GOT3 (cell line): ENCODE measurements around the gene INPP4B.
"Not testable (repeated sequence)": the region's sequence is repeated elsewhere in the genome, so short reads cannot be mapped to it uniquely, and the experiment has no call there.

ENCODE experiments used
- DNase-seq: peaks from one replicate; lab custom pipeline; 2025; ENCODE audit warnings: mixed read lengths; lab: John Stamatoyannopoulos, UW

Gene INPP4B

DNA sequence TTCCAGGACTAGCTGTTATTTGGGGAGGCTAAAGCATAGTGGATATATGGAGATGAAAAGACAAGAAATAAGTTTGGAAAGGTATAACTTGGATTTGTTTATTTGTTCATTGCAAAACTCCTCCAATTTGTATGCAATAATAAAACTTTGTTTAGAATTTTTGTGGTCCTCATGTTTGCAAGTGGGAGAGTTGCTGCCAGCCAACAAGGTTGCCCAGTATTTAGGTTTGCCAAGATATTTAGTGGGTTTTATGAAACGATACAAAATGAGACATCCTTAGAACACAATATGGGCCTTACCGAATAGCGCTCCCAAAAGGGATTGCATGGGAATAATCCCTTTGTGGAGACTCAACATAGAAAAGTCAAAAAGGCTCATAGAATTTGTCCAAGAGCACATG lies 162.1 kb downstream of the INPP4B start:
- DNase-seq: no peak

DNA sequence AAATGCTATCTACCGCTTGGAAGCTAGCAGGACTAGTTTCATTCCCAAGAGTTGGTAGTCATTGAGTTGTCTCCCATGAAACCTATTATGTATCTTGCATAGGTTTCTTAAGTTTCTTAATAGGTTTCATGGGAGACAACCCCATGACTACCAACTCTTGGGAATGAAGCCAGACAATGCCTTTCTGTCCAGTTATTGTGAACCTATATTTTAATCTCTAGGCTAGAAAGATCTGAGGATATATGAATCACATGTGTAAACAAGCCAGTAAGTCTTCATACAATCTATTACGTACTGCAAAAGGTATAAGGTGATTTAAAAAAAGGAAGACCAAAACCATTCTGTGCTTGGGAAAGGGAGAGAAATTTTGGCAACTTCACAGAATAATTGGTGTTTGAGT lies 162.6 kb downstream of the INPP4B start:
- no peak for DNase-seq

- DNase-seq: no peak
These were observed 174.6 kb downstream of the INPP4B start for GRCh38 chr4:142671516-142671915.

- no peak for DNase-seq
These were observed 182.3 kb downstream of the INPP4B start for GRCh38 chr4:142663828-142664227.

DNA sequence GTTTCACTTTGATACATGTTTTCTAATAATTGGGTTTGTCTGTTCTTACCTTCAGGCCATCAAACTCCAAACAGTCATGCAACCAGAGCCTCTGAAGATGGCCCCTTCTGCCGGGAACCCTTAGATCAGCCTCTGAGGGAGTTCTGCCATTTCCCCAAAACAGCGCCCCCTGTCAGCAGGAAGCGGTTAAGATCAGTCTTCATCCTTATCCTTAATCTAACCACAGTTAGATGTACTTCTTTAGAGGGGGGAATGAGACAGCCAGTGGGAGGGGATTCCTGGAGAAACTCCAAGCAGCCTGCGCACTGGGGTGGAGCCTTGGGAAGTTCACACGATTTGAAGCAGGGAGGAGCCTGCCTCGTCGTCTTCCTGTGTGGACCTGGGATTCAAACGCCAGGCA lies 185.4 kb downstream of the INPP4B start:
- no peak for DNase-seq

GRCh38 chr4:142656178-142656577 lies 189.9 kb downstream of the INPP4B start:
- no peak for DNase-seq

DNA sequence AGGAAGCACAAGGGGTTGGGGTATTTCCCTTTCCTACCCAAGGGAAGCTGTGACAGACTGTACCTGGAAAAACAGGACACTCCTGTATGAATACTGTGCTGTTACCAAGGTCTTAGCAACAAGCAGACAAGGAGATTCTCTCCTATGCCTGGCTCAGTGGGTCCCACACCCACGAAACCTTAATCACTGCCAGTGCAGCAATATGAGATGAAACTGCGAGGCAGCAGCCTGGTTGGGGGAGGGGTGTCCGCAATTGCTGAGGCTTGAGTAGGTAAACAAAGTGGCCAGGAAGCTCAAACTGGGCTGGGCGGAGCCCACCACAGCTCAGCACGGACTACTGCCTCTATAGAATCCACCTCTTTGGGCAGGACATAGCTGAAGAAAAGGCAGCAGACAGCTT lies 197.7 kb downstream of the INPP4B start:
- no peak for DNase-seq

DNA sequence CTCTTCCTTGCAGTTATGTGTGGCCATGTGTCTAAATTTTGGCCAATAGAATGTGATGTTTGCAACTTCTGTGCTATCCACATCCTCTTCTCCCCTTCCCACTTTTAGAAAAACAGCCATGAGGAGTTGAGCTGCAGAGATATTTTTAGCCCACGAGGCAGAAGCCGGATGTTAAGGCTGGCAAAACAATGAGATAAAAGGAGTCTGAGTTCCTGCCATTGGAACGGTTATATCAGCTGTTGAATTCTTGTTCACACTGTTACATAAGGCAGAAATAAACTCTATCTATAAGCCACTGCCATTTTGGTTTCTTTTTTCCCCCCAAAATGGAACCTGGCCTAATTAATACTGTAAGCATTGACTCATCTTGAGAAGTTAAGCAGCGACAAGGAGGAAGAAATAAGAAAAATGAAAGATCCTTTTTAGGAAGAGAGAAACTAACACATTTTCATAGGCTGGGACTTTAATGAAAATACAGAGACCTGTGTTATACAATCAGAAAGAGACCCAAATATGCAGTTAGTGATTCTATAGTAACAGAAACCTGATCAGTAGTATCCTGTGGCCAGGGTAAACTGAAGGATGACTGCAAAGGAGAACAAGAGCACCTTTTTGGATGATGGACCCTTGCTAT lies 200.5 kb downstream of the INPP4B start:
- DNase-seq: no peak

DNA sequence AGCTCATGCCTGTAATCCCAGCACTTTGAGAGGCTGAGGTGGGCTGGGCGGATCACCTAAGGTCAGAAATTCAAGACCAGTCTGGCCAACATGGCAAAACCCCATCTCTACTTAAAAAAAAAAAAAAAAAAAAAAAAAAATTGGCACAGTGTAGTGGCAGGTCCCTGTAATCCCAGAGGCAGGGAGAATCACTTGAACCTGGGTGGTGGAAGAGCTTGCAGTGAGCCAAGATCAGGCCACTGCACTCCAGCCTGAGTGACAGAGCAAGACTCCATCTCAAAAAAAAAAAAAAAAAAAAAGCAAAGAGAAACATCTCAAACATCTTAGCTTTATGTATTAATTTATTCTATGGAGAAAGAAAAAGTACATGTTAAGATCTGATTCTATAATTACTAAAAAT lies 201.5 kb downstream of the INPP4B start:
- DNase-seq: not testable (repeated sequence)

DNA sequence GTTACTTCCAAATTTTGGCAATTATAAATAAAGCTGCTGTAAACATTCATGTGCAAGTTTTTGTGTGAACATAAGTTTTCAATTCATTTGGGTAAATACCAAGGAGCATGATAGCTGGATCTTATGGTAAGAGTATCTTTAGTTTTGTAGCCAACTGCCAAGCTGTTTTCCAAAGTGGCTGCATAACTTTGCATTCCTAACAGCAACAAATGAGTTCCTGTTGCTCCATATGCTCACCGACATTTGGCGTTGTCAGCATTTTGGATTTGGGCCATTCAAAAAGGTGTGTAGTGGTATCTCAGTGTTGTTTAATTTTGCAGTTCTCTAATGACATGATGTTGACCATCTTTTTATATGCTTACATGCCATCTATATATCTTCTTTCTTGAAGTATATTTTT lies 208.5 kb downstream of the INPP4B start:
- no peak for DNase-seq

DNA sequence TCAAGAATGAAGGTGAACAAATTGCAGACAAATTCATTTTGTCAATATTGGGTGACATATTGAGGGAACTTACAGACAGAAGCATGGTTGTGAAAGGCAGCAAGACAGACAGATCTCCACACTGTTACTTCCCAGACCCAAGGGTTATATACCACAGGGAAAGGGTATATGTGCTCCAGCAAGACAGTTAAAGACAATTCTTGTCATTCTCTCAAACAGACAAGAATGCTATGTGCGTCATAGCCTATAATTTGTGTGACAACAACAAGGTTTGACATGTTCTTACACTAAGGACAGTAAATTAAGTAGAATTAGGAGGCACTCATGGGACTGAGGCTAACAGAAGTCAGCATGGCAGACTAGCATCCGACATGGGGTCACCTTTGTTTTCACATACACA lies 214.3 kb downstream of the INPP4B start:
- no peak for DNase-seq

GRCh38 chr4:142615324-142615665 lies 230.8 kb downstream of the INPP4B start:
- no peak for DNase-seq

DNA sequence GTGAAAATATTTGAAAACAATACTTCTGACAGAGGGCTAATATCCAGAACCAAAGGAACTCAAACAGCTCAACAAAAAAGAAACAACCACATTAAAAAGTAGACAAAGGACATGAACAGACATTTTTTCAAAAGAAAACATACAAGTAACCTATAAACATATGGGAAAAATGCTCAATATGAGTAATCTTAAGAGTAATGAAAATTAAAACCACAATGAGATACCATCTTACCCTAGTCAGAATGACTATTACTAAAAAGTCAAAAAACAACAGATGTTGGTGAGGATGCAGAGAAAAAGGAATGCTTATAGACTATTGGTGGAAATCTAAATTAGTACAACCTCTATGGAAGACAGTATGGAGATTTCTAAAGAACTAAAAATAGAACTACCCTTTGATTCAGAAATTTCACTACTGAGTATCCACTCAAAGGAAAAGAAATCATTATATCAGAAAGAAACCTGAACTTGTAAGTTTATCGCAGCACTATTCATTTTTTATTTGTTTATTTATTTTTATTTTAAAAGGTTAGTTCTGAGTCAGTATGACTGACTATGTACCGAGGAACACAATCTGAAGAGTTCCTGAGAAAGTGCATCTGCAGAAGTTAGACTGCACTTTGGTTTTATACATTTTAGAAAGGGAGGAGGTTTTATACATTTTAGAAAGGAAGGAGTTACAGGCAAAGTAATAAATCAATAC lies 231.3 kb downstream of the INPP4B start:
- DNase-seq: no peak

DNA sequence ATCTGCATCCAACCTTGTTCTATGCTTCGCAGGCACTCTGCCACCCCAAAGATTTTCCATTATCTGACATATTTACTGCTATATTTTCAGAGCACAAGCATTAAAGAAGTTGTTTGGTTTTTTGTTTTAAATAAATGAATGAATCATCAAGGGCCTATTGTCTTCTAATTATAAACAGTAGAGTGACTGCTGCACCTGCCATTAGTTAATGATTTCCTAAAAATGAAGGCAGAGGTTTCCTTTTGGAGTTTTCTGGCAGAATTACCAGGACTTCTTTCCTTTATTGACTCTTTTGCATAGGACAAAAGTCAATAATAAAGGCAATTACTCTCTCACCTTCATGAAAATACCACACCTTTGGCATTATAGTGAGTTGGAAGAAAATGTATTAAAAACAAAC lies 238.1 kb downstream of the INPP4B start:
- no peak for DNase-seq

DNA sequence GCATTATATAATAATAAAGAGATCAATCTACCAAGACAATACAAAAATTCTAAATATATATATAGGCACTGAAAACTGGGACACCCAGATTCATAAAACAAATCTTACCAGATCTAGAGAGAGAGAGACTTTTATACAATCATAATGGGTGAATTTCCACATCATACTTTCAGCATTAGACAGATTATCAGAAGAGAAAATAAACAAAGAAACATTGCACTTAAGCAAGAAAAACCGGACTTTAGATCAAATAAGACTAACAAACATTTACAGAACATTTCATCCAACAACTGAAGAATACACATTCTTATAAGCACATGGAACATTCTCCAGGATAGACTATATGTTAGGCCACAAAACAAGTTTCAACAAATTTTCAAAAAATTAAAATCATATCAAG lies 245.1 kb downstream of the INPP4B start:
- no peak for DNase-seq

GRCh38 chr4:142598132-142598531 lies 248.0 kb downstream of the INPP4B start:
- DNase-seq: no peak

DNA sequence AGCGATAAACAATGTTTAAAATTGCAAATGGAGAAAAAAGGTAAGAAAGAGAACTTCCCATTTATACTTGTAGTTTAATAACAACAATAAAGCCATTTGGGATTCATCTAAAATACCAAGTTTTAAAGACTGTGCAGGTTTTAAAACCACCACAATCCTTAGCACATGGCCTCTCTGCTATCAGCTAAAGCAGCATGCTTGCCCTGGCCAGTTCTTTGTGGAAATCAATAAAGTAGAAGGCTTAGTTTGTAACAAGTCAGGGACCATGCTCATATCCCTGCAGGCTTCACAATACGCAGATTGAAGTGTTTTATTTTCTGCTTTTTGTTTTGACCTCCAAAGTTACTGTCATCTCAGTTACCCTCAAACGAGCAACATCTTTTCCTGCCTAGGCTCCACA lies 249.5 kb downstream of the INPP4B start:
- no peak for DNase-seq

DNA sequence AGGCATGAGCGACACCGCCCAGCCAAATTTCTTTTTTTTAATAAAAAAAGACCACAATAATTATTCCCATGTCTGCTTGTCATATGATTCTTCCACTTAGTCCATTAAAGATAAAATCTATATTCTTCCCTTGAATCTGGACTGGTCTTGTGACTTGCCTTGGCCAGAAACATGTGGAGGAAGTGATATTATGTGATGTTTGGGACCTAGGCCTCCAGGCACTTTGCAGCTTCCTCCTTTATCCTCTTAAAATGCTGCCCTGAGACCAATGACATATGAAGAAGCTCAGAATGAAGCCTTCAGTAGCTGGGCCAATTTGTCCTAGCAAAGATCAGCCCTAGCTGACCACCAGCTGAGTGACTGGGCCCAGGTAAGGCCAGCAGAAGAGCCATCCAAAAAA lies 250.0 kb downstream of the INPP4B start:
- no peak for DNase-seq

DNA sequence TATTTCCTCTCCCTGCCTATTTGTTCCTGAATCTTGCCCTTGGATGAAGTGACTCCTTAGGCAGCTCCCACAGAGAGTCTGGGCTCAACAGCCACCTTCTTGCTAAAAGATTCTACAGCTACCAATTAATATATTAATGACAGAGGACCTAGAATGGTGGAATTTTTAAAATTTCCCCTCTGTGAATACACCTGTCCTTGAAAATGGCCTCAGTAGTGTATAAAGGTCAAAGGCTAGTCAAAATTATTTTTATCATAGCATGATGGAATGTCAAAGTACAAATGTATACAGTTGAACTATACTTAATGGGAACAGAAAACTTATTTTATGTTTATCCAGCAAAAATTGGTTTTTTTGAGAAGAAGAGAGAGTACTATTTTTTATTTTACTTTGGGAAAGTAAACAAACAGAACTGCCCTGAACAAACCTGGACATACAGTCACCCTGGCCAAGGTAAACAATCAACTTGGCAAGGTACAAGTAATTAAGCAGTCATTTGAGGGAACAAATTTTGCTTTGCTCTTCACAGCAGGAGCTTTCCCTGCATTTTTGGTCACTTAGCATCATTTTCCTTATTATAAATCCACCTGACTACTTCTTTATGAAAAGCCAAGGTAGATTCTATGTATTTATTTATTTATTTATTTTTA lies 250.8 kb downstream of the INPP4B start:
- DNase-seq: no peak

- no peak for DNase-seq
These were observed 260.7 kb downstream of the INPP4B start for GRCh38 chr4:142585411-142585810.

GRCh38 chr4:142583708-142584107 lies 262.4 kb downstream of the INPP4B start:
- no peak for DNase-seq

DNA sequence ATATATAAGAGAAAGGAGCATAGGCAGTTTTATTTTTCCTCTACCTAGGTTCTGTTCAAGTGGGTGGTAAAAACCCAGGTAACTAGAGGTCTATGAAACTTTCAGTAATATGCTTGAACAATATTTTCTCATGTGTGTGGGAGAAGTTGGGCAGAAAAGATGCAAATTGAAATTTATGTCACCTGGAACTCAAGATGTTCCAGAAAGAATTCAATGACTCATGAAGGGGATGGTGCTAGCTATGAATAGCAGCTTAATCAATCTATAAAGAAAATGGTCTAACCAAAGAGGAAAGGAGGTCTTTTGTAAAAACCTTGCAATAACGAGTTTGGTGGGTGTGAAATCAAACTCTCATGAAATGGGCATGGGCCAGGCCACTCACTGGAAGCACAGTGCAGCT lies 263.8 kb downstream of the INPP4B start:
- no peak for DNase-seq

DNA sequence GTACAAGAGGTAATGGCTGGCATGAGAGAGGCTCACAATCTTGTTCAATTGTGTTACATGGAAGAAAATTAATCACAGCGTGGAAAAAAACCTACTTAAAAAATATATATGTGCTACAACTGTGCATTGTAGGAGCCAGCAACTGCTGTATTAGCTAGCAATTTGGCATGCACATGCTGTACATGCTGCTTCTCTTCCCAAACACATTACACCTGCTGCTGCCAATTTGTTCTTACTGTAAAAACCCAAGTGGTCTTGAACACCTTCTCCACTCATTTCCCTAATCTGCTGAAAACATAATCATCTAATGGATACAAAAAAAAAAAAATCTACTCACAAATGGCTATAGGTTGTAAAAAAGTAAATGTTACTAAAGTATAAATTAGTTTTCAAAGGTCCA lies 264.2 kb downstream of the INPP4B start:
- no peak for DNase-seq

DNA sequence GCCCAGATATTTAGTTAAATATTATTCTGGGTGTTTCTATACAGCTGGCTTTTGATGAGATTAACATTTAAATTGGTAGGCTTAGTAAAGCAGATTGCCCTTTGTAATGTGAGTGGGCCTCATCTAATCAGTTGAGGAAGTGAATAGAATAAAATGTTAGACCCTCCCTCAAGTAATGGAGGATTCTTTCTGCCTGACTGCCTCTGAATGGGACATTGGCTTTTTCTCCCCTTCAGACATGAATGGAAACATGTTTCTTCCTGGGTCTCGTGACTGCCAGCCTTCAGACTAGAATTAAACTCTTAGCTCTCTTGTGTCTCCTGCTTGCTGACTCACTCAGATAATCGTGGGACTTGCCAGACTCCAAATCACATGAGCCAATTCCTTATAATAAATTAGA lies 266.7 kb downstream of the INPP4B start:
- no peak for DNase-seq
